ENCODE results near the gene PAX5. TPM values are rescaled to one million over a fixed set of nuclear protein-coding genes. Genes with fewer than 3 reads are reported as not detected.

PAX5 gene
- polyA plus RNA-seq, 1 of the 3 experiments (the other 2 are of a cell fraction): 0.05 TPM

- Histone ChIP-seq H4K20me1 (ENCODE audit: insufficient read depth) (no peaks in the 10 kb centered on the region), H3K27ac (ENCODE audit: low read depth in 2 of 2, low read length in 1 of 2) (no peak overlapping the region), H3F3A (replicated peaks; ENCODE audit: insufficient read depth) (no peaks in the 10 kb centered on the region), H3K4me3 (ENCODE audit: low read depth in 2 of 2, low read length in 1 of 2) (no peak overlapping the region), H3K36me3 (replicated peaks in 1 of 2; ENCODE audit: control insufficient read depth in 1 of 2, insufficient read depth in 2 of 2, low read length in 1 of 2) (no peaks in the 10 kb centered on the region), H3K9ac (no peak overlapping the region), H3K27me3 (ENCODE audit: insufficient read depth) (no peaks in the 10 kb centered on the region; the same call in 1 of the 2 replicates), H3K4me1 (ENCODE audit: control insufficient read depth in 1 of 2, insufficient read depth in 2 of 2, low read depth in 1 of 2, low read length in 1 of 2) (peaks cover 0 to 2% of the 10 kb centered on the region in 2 experiments; a peak in 1 of 4 replicates), H3K9me3 (no peaks in the 10 kb centered on the region), H2AFZ (ENCODE audit: low read depth) (no peak overlapping the region), H3K79me2 (ENCODE audit: insufficient read depth) (no peaks in the 10 kb centered on the region), H3K4me2 (no peak overlapping the region), H3K9me2 (no peaks in the 10 kb centered on the region)
- no peak for DNase-seq
- TF ChIP-seq TEAD4 (IDR thresholded peaks at IDR 0.05; ENCODE audit: borderline replicate concordance, insufficient read depth) (no peak), USF1 (IDR thresholded peaks at IDR 0.05; ENCODE audit: borderline replicate concordance, low read depth) (no peak), MXI1 (IDR thresholded peaks at IDR 0.05; ENCODE audit: low read depth, low read length) (no peak), REST (IDR thresholded peaks at IDR 0.05; ENCODE audit: low read depth, low read length) (no peak), RFX5 (IDR thresholded peaks at IDR 0.05; ENCODE audit: low read length) (no peak), FOXJ3 (CRISPR knock-in tag; IDR thresholded peaks at IDR 0.05) (no peak)
- ChIA-PET POLR2A (no interaction called here), CTCF (no interaction called here)
- 26% methylated on average over 15 of the region's 15 CpGs for WGBS (ENCODE audit: low lambda C conversion rate)
Observed at GRCh38 chr9:36802201-36802920, 231.7 kb downstream of the PAX5 start.

- Histone ChIP-seq H3K4me3 (ENCODE audit: low read depth in 2 of 2, low read length in 1 of 2) (no peak overlapping the region), H3K4me2 (no peak overlapping the region), H3K27ac (ENCODE audit: low read depth in 2 of 2, low read length in 1 of 2) (no peak overlapping the region), H3K27me3 (ENCODE audit: insufficient read depth) (no peaks in the 10 kb centered on the region; the same call in 1 of the 2 replicates), H2AFZ (ENCODE audit: low read depth) (no peak overlapping the region), H4K20me1 (ENCODE audit: insufficient read depth) (no peaks in the 10 kb centered on the region), H3K9ac (no peak overlapping the region), H3F3A (replicated peaks; ENCODE audit: insufficient read depth) (no peaks in the 10 kb centered on the region), H3K79me2 (ENCODE audit: insufficient read depth) (no peaks in the 10 kb centered on the region), H3K36me3 (replicated peaks in 1 of 2; ENCODE audit: control insufficient read depth in 1 of 2, insufficient read depth in 2 of 2, low read length in 1 of 2) (no peaks in the 10 kb centered on the region), H3K9me3 (no peaks in the 10 kb centered on the region), H3K9me2 (no peaks in the 10 kb centered on the region), H3K4me1 (ENCODE audit: control insufficient read depth in 1 of 2, insufficient read depth in 2 of 2, low read depth in 1 of 2, low read length in 1 of 2) (peaks cover 0 to 2% of the 10 kb centered on the region in 2 experiments; a peak in 1 of 4 replicates)
- DNase-seq: no peak
- WGBS (ENCODE audit: low lambda C conversion rate): 45% methylated on average over 3 of the region's 3 CpGs
- CTCF ChIA-PET: interaction anchor here (0.6 to 1.0 kb wide), 2 partner anchors 10 to 1421 kb away, joined by 3 to 4 read pairs; no protein-coding TSS in a partner anchor
- POLR2A ChIA-PET: no interaction called here
- no peak for TF ChIP-seq JUND (IDR thresholded peaks at IDR 0.05)
- TF ChIP-seq RCOR1 (IDR thresholded peaks at IDR 0.05; ENCODE audit: low read length): no peak
- TF ChIP-seq SMC3 (IDR thresholded peaks at IDR 0.05; ENCODE audit: low read depth, low read length): no peak
- no peak for TF ChIP-seq GABPA (IDR thresholded peaks at IDR 0.05; ENCODE audit: low read depth)
- TF ChIP-seq TAF1 (IDR thresholded peaks at IDR 0.05; ENCODE audit: borderline replicate concordance, low read depth, low read length): no peak
- no peak for TF ChIP-seq CTCF (IDR thresholded peaks at IDR 0.05)
- no peak for TF ChIP-seq NRF1 (IDR thresholded peaks at IDR 0.05; ENCODE audit: low read depth, low read length)
Observed at GRCh38 chr9:36800455-36800854, 233.6 kb downstream of the PAX5 start.
